GM19025 (cell line): Measurements from ENCODE around the gene NRXN3.

Experiments
- ATAC-seq: cut with Tn5 transposase; IDR thresholded peaks from one replicate; pipeline ENCODE4 v1.9.1; 2021; ENCODE audit warnings: mild to moderate bottlenecking, low read depth, moderate library complexity; ENCODE audit not compliant: unreplicated experiment

The NRXN3 gene

DNA sequence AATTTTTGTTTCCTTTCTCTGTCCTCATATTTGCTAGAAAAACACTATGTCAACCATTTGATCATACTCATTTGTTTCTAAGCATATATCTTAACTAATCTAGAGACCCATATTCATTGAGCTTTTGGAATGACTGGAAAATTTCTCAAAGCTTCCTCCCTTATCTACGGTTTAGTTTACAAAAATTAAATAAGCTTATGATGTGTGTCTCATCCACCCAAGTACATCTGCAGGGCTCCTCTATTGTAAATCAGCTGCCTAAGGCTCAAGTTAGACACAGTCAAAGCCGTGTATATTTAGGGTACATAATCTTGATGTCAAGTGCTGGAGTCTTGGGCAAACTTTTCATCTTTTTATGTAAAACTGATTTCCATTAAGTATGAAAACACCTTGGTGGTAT, 1670.7 kb downstream of the NRXN3 start:
- ATAC-seq: no peak

DNA sequence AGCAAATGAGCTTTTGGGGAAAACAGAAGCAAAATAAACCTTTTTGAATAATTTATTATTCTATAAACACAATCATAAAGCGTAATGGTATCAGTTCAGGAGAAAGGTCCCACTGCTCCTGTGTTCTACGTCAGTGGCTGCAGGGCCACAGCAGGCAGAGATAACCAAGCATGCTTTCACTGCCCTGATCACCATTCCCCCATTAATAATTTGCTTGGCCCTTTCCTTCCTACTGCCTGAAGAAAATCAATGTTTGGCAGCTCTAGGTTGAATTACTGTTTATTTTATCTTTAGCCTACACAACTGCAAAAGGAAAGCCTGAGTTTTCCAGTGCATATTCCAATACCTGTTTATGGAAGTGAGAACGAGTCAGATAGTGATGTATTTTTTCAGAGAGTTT, 1671.3 kb downstream of the NRXN3 start:
- ATAC-seq: no peak

DNA sequence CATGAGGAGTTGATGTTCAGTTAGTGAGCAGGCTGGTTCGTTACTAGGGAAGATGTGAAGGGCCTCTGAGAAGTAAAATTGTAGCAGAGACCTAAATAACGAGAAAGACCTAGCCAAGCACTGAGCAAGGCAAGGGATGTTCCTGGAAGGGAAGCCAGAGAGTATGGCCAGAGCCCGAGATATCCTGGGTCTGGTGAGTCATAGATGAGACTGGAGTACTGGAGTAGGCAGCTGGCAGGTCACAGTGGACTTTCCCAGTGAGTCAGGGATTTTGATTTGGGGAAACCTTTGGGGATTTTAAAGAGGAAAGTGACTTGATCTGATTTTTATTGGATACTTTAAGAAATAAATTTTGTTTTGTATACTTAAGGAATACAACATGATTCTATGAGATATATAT, 1672.1 kb downstream of the NRXN3 start:
- no peak for ATAC-seq

DNA sequence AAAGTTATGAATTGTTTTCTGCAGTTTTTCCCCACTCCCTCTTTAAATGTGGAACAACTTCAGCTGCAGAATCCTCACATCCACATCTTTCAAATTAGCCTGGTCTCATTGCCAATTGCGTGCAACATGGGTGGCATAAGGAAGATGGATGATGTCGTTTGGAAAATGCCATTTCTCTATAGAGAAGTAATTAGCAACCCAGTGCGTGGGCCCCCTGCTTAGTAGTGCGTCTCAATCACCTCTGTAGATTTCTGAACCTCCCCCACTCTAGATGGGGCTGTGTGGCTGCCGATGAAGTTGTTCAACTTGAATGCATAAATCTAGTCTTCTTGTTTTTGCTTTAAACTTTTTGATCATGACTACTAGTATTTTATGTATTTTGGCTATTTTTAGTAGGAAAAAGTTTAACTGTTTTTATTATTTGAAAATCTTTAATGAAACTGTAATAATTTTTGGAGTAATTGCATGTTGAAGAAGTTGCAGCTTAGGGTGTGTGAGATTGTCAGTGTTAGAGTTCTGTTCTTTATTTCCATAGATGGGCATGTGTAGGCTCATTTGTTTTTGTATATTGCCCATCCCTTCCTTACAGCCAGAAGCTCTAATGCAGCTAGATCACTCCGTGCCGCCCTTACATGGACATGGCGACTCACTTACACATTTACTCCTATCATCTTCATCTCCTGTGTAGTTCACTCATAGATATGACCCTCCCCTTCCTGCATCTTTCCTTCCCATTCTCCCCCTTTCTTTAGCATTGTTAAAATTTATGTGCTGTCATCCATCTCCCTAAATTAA, 1683.0 kb downstream of the NRXN3 start:
- no peak for ATAC-seq

DNA sequence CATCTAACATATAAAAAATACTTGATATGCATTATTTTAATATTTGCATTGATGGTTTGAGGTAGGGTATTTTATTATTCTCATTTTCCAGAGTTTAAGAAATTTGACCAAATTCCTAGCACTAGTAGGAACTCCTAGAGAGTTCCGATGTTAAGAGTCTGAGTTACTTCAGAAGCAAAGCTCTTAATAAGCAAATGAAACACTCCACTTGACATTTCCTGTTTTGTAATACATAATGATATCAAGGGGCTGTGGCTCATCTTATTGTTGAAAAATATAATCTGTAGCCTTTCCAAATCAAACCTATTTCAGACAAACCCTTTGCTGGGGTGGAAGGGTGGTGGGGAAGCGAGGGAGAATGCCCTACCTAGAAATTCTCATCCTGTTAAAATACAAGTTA, 1685.6 kb downstream of the NRXN3 start:
- ATAC-seq: no peak

DNA sequence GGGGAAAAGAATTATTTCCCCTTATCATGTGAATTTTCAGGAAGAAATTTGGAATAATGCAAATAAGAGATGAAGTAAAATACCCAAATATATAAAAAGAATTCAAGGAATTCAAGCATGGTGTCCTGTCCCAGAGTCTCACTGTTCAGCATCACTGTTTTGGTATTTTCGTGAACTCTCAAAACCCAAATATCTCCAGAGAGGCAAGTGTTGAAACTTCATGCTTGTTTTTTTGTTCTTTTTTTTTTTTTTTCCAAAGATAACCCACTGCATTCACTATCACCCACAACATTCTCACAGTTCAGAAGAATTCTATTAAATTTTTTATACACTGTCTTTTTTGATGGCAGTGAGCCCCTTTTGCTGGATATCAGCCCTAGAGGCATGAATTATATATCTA, 1686.2 kb downstream of the NRXN3 start:
- ATAC-seq: no peak

DNA sequence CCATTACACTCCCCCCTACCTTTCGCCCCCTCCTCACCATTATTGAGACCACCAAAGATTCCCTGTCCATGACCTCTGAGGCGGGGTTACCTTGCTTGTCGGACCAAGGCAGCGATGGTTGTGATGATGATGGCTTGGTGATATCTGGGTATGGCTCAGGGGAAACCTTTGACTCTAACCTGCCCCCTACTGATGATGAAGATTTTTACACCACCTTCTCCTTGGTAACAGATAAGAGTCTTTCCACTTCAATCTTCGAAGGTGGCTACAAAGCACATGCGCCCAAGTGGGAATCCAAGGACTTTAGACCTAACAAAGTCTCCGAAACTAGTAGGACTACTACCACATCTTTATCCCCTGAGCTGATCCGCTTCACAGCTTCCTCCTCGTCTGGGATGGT, 1690.9 kb downstream of the NRXN3 start:
- ATAC-seq: no peak

DNA sequence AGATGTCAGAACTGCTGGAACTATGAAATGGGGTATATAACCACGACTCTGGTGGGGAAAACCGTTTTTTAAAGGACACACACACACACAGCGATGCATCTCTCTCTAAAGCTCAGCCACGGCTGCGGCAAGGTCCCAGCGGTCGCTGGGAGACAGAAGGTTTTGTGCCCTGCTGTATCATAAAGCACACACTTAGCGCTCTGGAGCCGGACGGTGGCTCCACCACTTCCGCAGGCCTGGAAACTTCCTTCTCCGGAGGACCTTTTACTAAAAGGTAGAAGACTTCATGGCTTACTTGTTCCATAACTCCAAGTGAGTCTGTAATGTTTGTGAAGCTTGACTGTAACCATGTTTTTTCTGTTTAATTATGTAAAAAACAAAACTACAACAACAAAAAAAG, 1691.9 kb downstream of the NRXN3 start:
- no peak for ATAC-seq

DNA sequence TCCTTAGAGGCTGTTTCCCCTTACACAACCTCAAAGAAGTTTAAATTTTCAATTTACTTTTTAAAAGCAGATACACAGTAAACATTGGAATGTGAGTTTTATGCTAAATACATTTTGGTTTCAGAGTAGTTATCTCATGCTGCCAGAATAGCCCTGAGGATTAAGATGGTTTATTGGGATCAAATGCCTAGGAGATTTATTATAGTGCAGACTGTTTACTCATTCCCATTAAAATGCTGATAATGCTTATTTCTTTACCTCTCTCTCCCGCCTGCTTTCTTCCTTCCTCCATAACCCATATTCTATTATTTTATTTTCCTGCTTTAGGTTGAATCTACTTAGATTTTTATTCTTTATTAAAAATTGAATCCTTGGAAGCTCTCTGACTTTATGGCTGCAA, 1701.0 kb downstream of the NRXN3 start:
- no peak for ATAC-seq

DNA sequence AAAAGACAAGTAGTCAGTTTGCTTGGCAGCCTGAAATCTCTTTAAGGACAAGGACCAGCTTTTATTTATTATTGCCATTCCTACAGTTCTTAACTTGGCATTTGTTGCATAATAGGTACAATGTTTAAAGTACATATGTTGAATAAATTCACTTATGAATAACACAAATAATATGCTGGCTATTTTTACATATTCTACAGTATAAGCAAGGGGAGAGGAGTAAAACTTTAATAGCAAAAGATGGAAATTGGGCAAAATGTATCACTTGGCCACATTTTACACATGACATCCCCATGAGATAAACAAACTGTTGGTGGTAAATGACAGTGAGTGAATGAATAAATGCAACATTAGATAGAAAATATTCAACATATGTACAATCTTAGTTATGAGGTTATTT, 1708.1 kb downstream of the NRXN3 start:
- ATAC-seq: no peak

DNA sequence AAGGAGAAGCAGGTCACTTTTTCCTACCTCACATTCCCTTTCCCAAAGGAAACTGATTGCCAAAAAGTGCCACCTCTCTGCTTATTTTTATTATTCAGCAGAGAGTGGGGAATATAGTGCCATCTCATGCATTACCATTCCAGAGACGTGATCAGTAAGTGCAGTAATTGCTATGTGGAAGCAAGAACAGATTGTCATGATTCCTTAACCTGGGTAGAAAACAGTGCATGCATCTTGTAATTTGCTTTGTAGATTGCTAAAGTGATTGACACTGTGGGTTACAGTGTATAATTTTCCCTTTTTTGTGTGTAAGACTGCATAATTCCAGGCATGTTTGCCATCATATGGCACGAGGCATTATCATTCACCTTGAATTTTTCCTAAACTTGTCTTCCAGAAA, 1708.6 kb downstream of the NRXN3 start:
- ATAC-seq: no peak

DNA sequence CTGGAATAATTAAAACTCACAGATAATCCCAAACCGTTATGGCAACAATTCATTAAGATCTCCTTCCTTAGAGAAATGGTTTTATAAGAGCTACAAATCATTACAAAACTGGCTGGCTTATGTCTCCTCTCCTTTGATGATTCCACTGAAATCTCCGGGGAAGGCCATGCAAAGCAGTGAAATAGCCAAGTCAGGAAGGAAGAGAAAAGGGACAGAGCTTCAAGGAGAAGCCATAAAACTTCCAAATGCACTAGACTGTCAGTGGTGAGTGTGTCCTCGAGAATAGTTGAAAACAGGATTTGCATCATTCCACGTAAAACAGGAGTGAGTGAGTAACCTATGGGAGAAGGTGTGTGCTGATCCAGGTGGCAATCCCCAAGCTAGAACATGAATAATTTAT, 1711.1 kb downstream of the NRXN3 start:
- ATAC-seq: no peak

DNA sequence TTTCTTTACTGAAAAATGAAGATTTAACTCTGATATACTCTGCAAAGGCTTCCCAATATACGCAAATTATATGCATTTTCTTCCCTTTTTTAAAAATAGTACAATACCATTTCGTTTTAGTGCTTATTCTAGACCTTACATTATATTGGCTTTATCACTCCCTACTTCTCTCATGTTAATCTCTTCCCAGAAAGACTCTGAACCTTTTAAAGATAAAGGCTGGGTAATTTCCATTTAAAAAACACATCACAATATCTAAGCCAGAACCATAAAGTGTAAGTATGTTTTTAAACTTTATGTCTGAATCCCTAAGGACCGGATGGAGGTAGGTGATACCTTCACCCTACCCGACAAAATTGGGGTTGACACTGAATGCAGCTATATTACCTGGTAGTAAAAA, 1720.4 kb downstream of the NRXN3 start:
- no peak for ATAC-seq

DNA sequence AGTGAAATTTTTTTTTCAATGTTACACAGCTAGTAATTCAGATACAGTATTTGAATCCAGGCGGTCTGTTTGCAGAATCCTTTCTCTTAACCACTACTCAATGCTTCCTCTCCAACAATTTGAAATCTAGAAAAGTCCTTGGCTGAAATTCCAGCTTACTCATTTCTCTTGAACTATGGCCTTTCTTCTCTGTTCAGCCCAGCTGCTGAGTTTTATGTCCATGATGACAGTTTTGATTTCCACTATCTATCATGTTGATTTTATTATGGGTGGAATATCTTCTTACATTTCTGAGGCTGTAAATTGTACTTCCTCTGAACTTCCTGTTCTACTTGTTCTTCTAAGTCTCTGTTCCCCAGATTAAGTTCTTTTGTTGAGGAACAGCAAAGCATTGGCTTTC, 1725.8 kb downstream of the NRXN3 start:
- no peak for ATAC-seq

DNA sequence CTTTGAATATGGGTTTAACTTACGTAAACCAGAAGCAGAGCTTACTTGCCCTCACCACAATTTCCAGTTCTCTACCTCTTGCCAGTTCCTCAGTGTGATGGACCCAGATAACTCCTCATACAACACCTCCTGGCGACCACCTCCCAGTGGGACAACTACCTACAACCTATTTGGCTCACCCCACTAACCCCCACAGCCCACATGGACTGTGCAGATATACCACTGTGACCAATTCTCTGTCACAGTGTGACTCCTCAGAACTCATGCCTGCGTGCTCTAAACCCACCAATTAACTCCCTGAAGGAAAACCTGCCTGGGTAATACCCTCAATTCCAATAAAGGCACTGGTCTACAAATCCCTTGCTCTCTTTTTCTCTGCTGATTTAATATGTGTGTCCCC, 1729.4 kb downstream of the NRXN3 start:
- no peak for ATAC-seq

DNA sequence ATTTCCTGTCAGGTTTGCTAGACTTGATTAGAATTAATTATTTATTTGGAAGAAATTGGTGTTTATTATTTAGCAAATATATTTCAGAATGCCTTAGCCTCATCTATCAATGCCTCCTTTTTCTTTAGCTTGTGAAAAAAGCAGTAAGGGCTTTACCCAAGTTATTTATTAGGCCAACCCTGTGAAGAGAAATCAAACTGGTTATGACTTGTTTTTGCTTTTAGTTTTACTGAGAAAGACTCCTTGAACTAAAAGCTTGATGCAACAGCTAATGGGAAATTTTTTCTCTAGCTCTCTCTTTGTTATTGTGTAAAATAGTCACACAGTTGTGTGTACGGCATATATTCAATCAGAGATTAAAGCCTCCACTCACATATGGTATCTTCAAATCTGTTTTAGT, 1734.3 kb downstream of the NRXN3 start:
- no peak for ATAC-seq

DNA sequence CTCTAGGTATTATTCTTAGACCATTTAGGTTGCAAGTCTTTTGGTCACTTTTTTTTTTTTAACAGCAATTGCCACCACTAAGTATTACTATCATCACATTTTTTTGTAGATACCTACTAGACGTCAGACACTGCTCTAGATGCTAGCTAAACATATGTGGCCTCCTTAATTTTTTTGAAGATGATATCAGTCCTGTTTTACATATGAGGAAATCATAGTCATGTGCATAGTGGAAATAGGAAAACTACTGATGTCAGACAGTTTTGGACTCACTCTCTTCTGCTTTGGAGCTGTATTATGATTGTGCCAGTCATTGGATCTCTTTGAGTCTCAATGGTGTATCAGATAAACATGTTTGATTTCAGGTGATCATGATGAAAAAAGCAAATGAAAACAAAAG, 1736.8 kb downstream of the NRXN3 start:
- ATAC-seq: no peak

DNA sequence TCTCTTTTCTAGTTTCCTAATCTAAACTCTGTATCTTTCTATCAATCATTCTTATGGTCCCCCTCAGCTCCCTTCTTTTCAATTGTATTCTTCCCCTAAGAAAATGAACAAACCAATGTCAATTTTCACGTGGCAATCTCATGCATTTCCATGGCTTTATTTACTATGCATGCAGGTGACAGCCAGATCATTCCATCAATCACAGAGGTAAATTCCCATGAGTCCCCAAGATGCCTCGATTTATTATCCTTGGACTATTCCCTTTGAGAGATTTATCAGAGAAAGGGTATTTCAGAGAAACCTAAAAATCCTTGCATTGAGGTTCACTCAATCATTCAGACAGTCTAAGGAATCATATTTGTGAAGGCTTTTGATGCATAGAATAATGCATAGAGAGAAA, 1739.9 kb downstream of the NRXN3 start:
- no peak for ATAC-seq

DNA sequence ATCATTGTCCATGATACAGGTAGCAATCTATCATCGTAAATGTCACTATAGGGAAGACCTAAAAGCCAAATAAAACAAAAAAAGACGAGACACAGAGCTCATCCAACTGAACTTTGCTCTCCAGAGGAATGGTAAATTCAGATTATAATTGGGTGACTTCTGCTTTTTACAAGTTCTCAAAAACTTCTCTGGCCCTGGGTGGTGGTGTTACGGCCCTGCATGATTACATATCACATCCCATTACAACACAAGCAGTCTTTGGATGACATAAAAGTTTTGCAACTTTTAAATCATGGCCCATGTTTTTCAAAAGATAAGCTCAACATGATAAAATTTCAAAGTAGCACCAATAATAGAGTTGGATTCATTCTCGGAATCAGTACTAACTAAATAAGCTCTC, 1741.6 kb downstream of the NRXN3 start:
- no peak for ATAC-seq

DNA sequence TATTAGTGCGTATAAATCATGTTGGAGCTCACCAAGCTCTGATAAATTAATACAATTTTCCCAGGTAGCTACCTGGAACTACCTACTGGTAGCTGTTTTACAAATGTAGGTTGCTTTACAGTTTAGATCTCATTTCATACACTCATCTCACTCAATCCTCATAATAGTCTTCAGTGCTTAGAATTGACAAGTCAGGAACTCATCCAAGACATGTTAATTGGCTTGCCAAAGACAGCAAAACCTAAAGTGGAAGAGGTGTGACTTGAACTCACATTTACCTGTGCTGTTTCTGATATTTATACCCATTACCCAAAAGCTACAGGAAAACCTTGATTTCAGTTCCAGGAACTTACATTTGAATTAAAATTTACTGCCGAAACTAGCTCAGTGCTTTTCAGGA, 1744.4 kb downstream of the NRXN3 start:
- no peak for ATAC-seq

DNA sequence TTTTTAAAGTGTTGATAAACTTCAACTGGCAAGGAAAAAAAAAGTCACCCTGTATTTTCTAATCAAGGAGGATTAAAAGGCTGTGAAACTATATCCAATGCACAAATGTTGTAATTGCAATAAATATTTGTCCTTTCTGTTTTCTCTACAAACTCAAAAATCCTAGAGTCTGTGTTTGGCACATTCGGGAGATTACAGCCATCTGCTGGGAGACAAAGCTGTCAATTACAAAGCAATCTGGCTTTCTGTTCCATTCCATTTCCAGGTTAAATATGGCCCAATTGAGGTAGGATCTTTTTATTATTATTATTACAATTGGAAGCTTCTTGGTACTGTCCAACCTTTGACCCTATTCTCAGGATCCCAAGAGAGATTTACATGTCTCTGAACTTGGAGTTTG, 1745.2 kb downstream of the NRXN3 start:
- ATAC-seq: no peak

DNA sequence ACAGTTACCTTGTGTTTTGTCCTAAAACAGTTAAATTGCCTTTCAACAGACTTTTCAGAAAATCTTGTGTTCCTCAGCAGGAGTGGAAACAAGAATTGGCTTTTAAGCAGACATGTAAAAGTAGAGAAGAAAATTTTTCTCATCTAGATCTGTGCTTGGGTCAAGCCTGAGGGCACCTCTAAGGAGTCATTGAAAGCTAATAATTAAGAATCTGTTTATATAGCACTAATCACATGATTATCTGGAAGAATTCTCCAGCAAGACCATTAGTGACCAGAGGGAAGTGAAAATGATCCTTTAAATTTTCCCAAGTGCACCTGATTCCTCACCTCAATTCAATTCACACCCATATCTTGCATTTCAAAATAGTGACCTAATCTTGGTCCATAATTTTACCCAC, 1746.1 kb downstream of the NRXN3 start:
- ATAC-seq: no peak

DNA sequence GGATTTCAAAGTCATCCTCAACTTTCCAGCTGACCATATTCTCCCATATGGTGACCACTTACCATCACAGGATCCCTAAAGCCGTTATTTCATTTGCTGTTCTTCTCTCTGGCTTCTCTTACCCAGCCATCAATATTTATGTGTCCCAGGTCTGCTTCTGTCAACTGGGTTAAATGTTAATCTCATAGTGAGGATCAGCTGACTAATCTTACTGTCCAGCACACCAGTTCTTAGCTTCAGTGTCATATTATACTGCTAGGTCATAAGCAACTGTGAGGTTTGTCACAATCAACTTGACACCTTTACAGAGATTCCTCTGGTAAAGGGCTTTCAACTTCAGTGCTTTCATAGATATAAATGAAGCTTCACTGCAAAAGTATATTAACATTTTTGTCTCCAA, 1746.7 kb downstream of the NRXN3 start:
- ATAC-seq: no peak
